NCI-H82 treated with DMSO at 0.1 percent for 48 hours (cell line): ENCODE results near the gene CFP.
"Not testable (repeated sequence)": the region's sequence is repeated elsewhere in the genome, so short reads cannot be mapped to it uniquely, and the experiment has no call there.

Experiments used
- DNase-seq: peaks from one replicate; lab custom pipeline; 2025; ENCODE audit not compliant: unreplicated experiment; lab: John Stamatoyannopoulos, UW

The CFP gene

GRCh38 chrX:47629419-47630200 is at the start of gene CFP:
Gene CFP, minus strand, starts transcription at chrX:47629930. Its CDS starts 86 bp downstream, at chrX:47629844.
- no peak for DNase-seq

GRCh38 chrX:47675959-47676859 is 46.5 kb upstream of the CFP start:
- not testable (repeated sequence) for DNase-seq

GRCh38 chrX:47674776-47675175 is 45.0 kb upstream of the CFP start:
- DNase-seq, result no peak

- DNase-seq, result not testable (repeated sequence)
These were observed 36.1 kb upstream of the CFP start for GRCh38 chrX:47665797-47666196.

GRCh38 chrX:47664737-47665136 is 35.0 kb upstream of the CFP start:
- DNase-seq, result peak; percentile 77

- no peak for DNase-seq
These were observed 32.5 kb upstream of the CFP start for GRCh38 chrX:47662144-47662657.

GRCh38 chrX:47661539-47661938 is 31.8 kb upstream of the CFP start:
- no peak for DNase-seq

GRCh38 chrX:47659421-47659726 is 29.6 kb upstream of the CFP start:
- DNase-seq, result no peak

GRCh38 chrX:47658684-47659420 is 29.1 kb upstream of the CFP start, which contains the start of gene UXT:
Gene UXT, minus strand, starts transcription at chrX:47659180. Its CDS starts 253 bp downstream, at chrX:47658927.
- DNase-seq, result peak; percentile 96

GRCh38 chrX:47658301-47658683 is 28.6 kb upstream of the CFP start:
- no peak for DNase-seq

GRCh38 chrX:47651043-47651905 is 21.5 kb upstream of the CFP start:
- DNase-seq, result no peak

GRCh38 chrX:47650164-47651042 is 20.7 kb upstream of the CFP start, which contains the start of gene ELK1:
Gene ELK1, minus strand, starts transcription at chrX:47650563. Its CDS starts 9,122 bp downstream, at chrX:47641441.
- peak; percentile 93 for DNase-seq

- DNase-seq, result no peak
These were observed 20.0 kb upstream of the CFP start for GRCh38 chrX:47649781-47650163.

GRCh38 chrX:47649271-47649670 is 19.5 kb upstream of the CFP start:
- DNase-seq, result no peak

- no peak for DNase-seq
These were observed 18.6 kb upstream of the CFP start for GRCh38 chrX:47648376-47648775.

- no peak for DNase-seq
These were observed 16.9 kb upstream of the CFP start for GRCh38 chrX:47646636-47647035.

GRCh38 chrX:47645530-47645929 is 15.8 kb upstream of the CFP start:
- DNase-seq, result no peak

- DNase-seq, result no peak
These were observed 14.9 kb upstream of the CFP start for GRCh38 chrX:47644557-47645091.

- no peak for DNase-seq
These were observed 14.2 kb upstream of the CFP start for GRCh38 chrX:47643926-47644325.
